Measurements from ENCODE around the gene SAV1. TPM values are rescaled to one million over a fixed set of nuclear protein-coding genes. Genes with fewer than 3 reads are reported as not detected.

Gene SAV1
- 14.8 and 18.6 TPM in 2 replicates for total RNA-seq
- 34.4 and 37.1 TPM in 2 replicates for polyA plus RNA-seq

- Histone ChIP-seq H3K9me3 (ENCODE audit: low read depth) (no peaks in the 10 kb centered on the region), H3K4me1 (ENCODE audit: low read depth) (peaks cover 13% of the 10 kb centered on the region), H3K36me3 (no peaks in the 10 kb centered on the region), H3K27ac (peak within 1 kb of the TSS; percentile 97), H3K27me3 (no peaks in the 10 kb centered on the region), H3K4me3 (peak within 1 kb of the TSS; percentile 87)
- peak; percentile 84 to 93 for DNase-seq (ENCODE audit: low read depth in 1 of 2, low spot score in 1 of 2)
- no peak for TF ChIP-seq CTCF (IDR thresholded peaks at IDR 0.05; ENCODE audit: low read depth, low read length)
These were observed at the start of gene SAV1 for GRCh38 chr14:50667996-50668825. Gene SAV1, minus strand, starts transcription at chr14:50668306. Its CDS starts 339 bp downstream, at chr14:50667967.

- no peaks in the 10 kb centered on the region for H3K27me3 ChIP-seq
- no peaks in the 10 kb centered on the region for H3K9me3 ChIP-seq (ENCODE audit: low read depth)
- H3K27ac ChIP-seq = no peak overlapping the region
- no peak overlapping the region for H3K4me3 ChIP-seq
- no peaks in the 10 kb centered on the region for H3K36me3 ChIP-seq
- no peaks in the 10 kb centered on the region for H3K4me1 ChIP-seq (ENCODE audit: low read depth)
- DNase-seq (ENCODE audit: low read depth in 1 of 2, low spot score in 1 of 2) = no peak
- no peak for TF ChIP-seq CTCF (IDR thresholded peaks at IDR 0.05; ENCODE audit: low read depth, low read length)
These were observed 49.7 kb upstream of the SAV1 start for GRCh38 chr14:50717811-50718210.

GRCh38 chr14:50714450-50715073, 46.5 kb upstream of the SAV1 start:
- H3K4me1 ChIP-seq (ENCODE audit: low read depth) = no peaks in the 10 kb centered on the region
- no peaks in the 10 kb centered on the region for H3K27me3 ChIP-seq
- no peaks in the 10 kb centered on the region for H3K36me3 ChIP-seq
- DNase-seq (ENCODE audit: low read depth in 1 of 2, low spot score in 1 of 2) = peak; percentile 54 to 70
- H3K9me3 ChIP-seq (ENCODE audit: low read depth) = no peaks in the 10 kb centered on the region
- TF ChIP-seq CTCF (IDR thresholded peaks at IDR 0.05; ENCODE audit: low read depth, low read length) = peak; percentile 80
- H3K27ac ChIP-seq = no peak overlapping the region
- no peak overlapping the region for H3K4me3 ChIP-seq

- TF ChIP-seq CTCF (IDR thresholded peaks at IDR 0.05; ENCODE audit: low read depth, low read length) = no peak
- H3K27ac ChIP-seq = no peak overlapping the region
- no peaks in the 10 kb centered on the region for H3K4me1 ChIP-seq (ENCODE audit: low read depth)
- no peaks in the 10 kb centered on the region for H3K27me3 ChIP-seq
- DNase-seq (ENCODE audit: low read depth in 1 of 2, low spot score in 1 of 2) = no peak
- H3K4me3 ChIP-seq = no peak overlapping the region
- no peaks in the 10 kb centered on the region for H3K9me3 ChIP-seq (ENCODE audit: low read depth)
- no peaks in the 10 kb centered on the region for H3K36me3 ChIP-seq
These were observed 42.9 kb upstream of the SAV1 start for GRCh38 chr14:50711043-50711442.

- peak in 1 of 2 donors; percentile 86 for DNase-seq (ENCODE audit: low read depth in 1 of 2, low spot score in 1 of 2)
- TF ChIP-seq CTCF (IDR thresholded peaks at IDR 0.05; ENCODE audit: low read depth, low read length) = no peak
- no peak overlapping the region for H3K4me3 ChIP-seq
- H3K9me3 ChIP-seq (ENCODE audit: low read depth) = no peaks in the 10 kb centered on the region
- no peaks in the 10 kb centered on the region for H3K36me3 ChIP-seq
- H3K27me3 ChIP-seq = no peaks in the 10 kb centered on the region
- peak overlapping the region; percentile 69 for H3K27ac ChIP-seq
- H3K4me1 ChIP-seq (ENCODE audit: low read depth) = peaks cover 5% of the 10 kb centered on the region
These were observed 37.0 kb upstream of the SAV1 start for GRCh38 chr14:50705026-50705593.
